Measurements from ENCODE around the gene TFR2.

DNA sequence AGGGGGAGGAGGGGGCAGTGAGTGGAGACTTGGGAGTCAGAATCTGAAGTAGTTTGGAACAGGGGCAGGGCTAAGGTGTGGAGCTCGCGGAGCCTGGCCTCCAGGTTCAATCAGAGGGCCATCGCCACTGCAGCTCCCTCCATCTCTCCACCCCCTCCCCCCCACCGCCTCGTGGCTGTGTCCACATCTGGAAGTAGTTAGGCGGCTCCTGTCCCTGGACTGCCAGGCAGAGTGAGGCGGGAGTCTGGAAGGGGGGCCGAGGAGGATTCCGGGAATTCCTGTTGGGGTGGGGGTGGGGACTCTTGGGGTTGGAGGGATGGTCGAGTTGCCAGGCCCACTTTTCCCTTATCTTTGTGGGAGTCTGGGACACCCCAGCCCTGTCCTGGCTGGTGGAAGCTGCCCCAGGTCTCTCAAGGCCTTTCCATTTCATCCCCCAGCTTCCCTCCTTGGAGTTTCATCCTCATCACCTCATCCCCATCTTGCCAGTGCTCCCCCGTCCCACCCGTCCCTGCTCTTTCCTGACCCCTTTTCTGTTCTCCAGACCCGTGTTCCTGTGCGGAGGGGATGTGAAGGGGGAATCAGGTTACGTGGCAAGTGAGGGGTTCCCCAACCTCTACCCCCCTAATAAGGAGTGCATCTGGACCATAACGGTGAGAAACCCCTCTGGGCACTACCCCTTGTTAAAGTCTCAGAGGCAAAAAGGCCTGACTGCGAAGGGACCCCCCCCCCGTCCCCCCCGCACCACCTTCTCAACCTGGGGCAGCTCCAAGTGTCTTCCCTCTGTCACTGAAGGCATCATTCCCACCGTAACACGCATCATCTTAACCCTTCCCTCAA is 38.2 kb downstream of the TFR2 start:
- TF ChIP-seq POLR2A (IDR thresholded peaks at IDR 0.05; ENCODE audit: low read length) (no peak), GATA1 (IDR thresholded peaks at IDR 0.05; ENCODE audit: low read depth, low read length) (no peak)

Measured in erythroblast (primary cell).